Panc1 (cell line): ENCODE data around the gene NEO1.

Experiments
- CTCF ChIP-seq: fragments of 450-650 bp; IDR thresholded peaks from 2 replicates; pipeline ENCODE4 v1.5.1; 2017; ENCODE audit warnings: mild to moderate bottlenecking
- TF ChIP-seq, protein P1 (sequence below), 2 experiments: IDR thresholded peaks; 2 replicates each; pipeline ENCODE4 v1.6.1; 2011 to 2012; ENCODE audit warnings: low read depth in 2 of 2, control low read depth in 1 of 2, low read length in 1 of 2, mild to moderate bottlenecking in 1 of 2, moderate library complexity in 1 of 2; ENCODE audit not compliant: insufficient read depth in 1 of 2

- no peak for TF ChIP-seq CTCF
- TF ChIP-seq, protein P1, sequence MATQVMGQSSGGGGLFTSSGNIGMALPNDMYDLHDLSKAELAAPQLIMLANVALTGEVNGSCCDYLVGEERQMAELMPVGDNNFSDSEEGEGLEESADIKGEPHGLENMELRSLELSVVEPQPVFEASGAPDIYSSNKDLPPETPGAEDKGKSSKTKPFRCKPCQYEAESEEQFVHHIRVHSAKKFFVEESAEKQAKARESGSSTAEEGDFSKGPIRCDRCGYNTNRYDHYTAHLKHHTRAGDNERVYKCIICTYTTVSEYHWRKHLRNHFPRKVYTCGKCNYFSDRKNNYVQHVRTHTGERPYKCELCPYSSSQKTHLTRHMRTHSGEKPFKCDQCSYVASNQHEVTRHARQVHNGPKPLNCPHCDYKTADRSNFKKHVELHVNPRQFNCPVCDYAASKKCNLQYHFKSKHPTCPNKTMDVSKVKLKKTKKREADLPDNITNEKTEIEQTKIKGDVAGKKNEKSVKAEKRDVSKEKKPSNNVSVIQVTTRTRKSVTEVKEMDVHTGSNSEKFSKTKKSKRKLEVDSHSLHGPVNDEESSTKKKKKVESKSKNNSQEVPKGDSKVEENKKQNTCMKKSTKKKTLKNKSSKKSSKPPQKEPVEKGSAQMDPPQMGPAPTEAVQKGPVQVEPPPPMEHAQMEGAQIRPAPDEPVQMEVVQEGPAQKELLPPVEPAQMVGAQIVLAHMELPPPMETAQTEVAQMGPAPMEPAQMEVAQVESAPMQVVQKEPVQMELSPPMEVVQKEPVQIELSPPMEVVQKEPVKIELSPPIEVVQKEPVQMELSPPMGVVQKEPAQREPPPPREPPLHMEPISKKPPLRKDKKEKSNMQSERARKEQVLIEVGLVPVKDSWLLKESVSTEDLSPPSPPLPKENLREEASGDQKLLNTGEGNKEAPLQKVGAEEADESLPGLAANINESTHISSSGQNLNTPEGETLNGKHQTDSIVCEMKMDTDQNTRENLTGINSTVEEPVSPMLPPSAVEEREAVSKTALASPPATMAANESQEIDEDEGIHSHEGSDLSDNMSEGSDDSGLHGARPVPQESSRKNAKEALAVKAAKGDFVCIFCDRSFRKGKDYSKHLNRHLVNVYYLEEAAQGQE (IDR thresholded peaks at IDR 0.05; ENCODE audit: insufficient read depth in 1 of 2, low read depth in 2 of 2, low read length in 1 of 2): no peak
Observed at GRCh38 chr15:73134196-73134595, 81.9 kb downstream of the NEO1 start.
